ENCODE data around the gene CYBA.

DNA sequence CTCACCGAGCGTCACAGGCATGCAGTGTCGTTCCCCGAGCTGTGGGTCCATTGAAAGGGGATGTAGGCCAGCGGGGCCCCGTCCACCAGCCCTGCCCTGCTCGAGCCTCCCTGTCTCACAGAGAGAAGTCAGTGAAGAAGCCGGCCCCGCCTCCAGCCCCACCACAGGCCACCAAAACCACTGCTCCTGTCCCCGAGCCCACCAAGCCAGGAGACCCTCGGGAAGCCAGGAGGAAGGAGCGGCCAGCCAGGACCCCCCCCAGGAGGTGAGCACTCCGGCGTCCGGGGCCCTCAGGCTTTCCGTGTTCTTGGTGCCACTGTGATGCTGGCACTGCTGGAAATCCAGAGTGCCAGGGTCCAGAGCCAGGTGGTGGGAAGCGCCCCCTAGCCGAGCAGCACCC, 26.4 kb downstream of the CYBA start:
- TF ChIP-seq, protein P1, sequence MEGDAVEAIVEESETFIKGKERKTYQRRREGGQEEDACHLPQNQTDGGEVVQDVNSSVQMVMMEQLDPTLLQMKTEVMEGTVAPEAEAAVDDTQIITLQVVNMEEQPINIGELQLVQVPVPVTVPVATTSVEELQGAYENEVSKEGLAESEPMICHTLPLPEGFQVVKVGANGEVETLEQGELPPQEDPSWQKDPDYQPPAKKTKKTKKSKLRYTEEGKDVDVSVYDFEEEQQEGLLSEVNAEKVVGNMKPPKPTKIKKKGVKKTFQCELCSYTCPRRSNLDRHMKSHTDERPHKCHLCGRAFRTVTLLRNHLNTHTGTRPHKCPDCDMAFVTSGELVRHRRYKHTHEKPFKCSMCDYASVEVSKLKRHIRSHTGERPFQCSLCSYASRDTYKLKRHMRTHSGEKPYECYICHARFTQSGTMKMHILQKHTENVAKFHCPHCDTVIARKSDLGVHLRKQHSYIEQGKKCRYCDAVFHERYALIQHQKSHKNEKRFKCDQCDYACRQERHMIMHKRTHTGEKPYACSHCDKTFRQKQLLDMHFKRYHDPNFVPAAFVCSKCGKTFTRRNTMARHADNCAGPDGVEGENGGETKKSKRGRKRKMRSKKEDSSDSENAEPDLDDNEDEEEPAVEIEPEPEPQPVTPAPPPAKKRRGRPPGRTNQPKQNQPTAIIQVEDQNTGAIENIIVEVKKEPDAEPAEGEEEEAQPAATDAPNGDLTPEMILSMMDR (IDR thresholded peaks at IDR 0.05) = no peak
- no peak for TF ChIP-seq POLR2AphosphoS5 (IDR thresholded peaks at IDR 0.05)

All from transverse colon (tissue), 4 donors.